HCT116 (cell line): Measurements from ENCODE around the gene CARD9. TPM values are rescaled to one million over a fixed set of nuclear protein-coding genes. Genes with fewer than 3 reads are reported as not detected.

Experiments used
- ATAC-seq: fragments of 200-7000 bp; cut with Tn5 transposase; 2 replicates; pipeline ENCODE4 v1.9.1; 2020; ENCODE audit warnings: mild to moderate bottlenecking, moderate library complexity
- BruUV-seq: library from RNA; stranded (reverse); fragments of 400-500 nt; replicated peaks from 2 replicates; lab custom pipeline; 2021; lab: Mats Ljungman, UMichigan
- CTCF ChIA-PET: fragments of 300-600 bp; sonication (Branson Sonifier 250); formaldehyde crosslinking; loops from one replicate; lab custom pipeline; 2021; ENCODE audit warnings: antibody characterized with exemption; lab: Charles Lee
- POLR2A ChIA-PET: fragments of 300-600, 350-600 bp; sonication (Branson Sonifier 250); formaldehyde crosslinking; loops from one replicate; lab custom pipeline; 2021; ENCODE audit warnings: antibody characterized with exemption; lab: Charles Lee
- RAD21 ChIA-PET, 2 experiments: fragments of 300-600 bp; sonication (Branson Sonifier 250); formaldehyde crosslinking; loops; one replicate each; lab custom pipeline; 2023; ENCODE audit warnings: low total read pairs in 2 of 2; ENCODE audit not compliant: uncharacterized antibody in 2 of 2, unreplicated experiment in 2 of 2, low non-redundant PET in 1 of 2; lab: Charles Lee
- DNase-seq: peaks from one replicate; pipeline ENCODE4 v3.0.0-alpha.2; 2010; ENCODE audit warnings: low read depth, low spot score
- H2AFZ ChIP-seq: fragments of 200-600 bp; shearing (Covaris generic), sonication (generic); 2 replicates; pipeline ENCODE4 v1.6.1; 2017; ENCODE audit warnings: low read depth, mixed run types, mixed read lengths, antibody characterized with exemption, low read length; ENCODE audit not compliant: poor library complexity, severe bottlenecking
- H3K27ac ChIP-seq: 2 replicates; pipeline ENCODE4 v1.5.1; 2012; ENCODE audit warnings: low read depth, low read length
- H3K27me3 ChIP-seq: fragments of 200-600 bp; sonication (generic); 2 replicates; pipeline ENCODE4 v1.6.1; 2016; ENCODE audit warnings: mixed run types, low read length, mixed read lengths; ENCODE audit not compliant: insufficient read depth
- H3K36me3 ChIP-seq, 2 experiments: fragments of 200-500 bp in 1 of 2; fragments of 200-600 bp in 1 of 2; sonication (Bioruptor generic) in 1 of 2; sonication (generic) in 1 of 2; 2 replicates each; pipeline versions ENCODE4 v1.5.1 to v1.6.1; 2014 to 2016; ENCODE audit warnings: low read length in 2 of 2, inconsistent platforms in 1 of 2, mixed read lengths in 1 of 2, mixed run types in 1 of 2; ENCODE audit not compliant: insufficient read depth in 2 of 2, control insufficient read depth in 1 of 2
- H3K4me1 ChIP-seq, 2 experiments: fragments of 200-600 bp in 1 of 2; sonication (generic) in 1 of 2; 2 replicates each; pipeline versions ENCODE4 v1.5.1 to v1.6.1; 2012 to 2017; ENCODE audit warnings: low read length in 2 of 2, inconsistent platforms in 1 of 2, mild to moderate bottlenecking in 1 of 2, mixed read lengths in 1 of 2, mixed run types in 1 of 2, moderate library complexity in 1 of 2; ENCODE audit not compliant: insufficient read depth in 2 of 2, control insufficient read depth in 1 of 2
- H3K4me2 ChIP-seq: fragments of 200-600 bp; sonication (generic); 2 replicates; pipeline ENCODE4 v1.6.1; 2017; ENCODE audit warnings: mixed run types, low read length, mixed read lengths
- H3K4me3 ChIP-seq, 2 experiments: fragments of 200-600 bp in 1 of 2; sonication (generic) in 1 of 2; replicated peaks in 1 of 2; 2 replicates each; pipeline ENCODE4 v1.5.1; 2011 to 2016; ENCODE audit warnings: low read length in 2 of 2, control low read depth in 1 of 2, low read depth in 1 of 2, mild to moderate bottlenecking in 1 of 2, mixed read lengths in 1 of 2, mixed run types in 1 of 2
- H3K79me2 ChIP-seq: fragments of 200-600 bp; sonication (generic); 2 replicates; pipeline ENCODE4 v1.6.1; 2017; ENCODE audit warnings: mild to moderate bottlenecking, mixed run types, low read length, moderate library complexity, mixed read lengths; ENCODE audit not compliant: insufficient read depth
- H3K9ac ChIP-seq: fragments of 200-600 bp; sonication (generic); 2 replicates; pipeline ENCODE4 v1.6.1; 2016; ENCODE audit warnings: low read length, mixed read lengths
- H3K9me2 ChIP-seq: fragments of 200-600 bp; sonication (generic), shearing (Covaris generic); 2 replicates; pipeline ENCODE4 v1.6.1; 2017; ENCODE audit warnings: mixed run types, mild to moderate bottlenecking, moderate library complexity; ENCODE audit not compliant: insufficient read depth
- H3K9me3 ChIP-seq, 2 experiments: fragments of 200-500 bp in 1 of 2; fragments of 200-600 bp in 1 of 2; sonication (Bioruptor generic) in 1 of 2; sonication (generic) in 1 of 2; 2 replicates each; pipeline ENCODE4 v1.6.1; 2014 to 2017; ENCODE audit warnings: low read length in 2 of 2, mixed read lengths in 2 of 2, inconsistent platforms in 1 of 2, low read depth in 1 of 2, mild to moderate bottlenecking in 1 of 2, mixed run types in 1 of 2, moderate library complexity in 1 of 2; ENCODE audit not compliant: control insufficient read depth in 1 of 2, insufficient read depth in 1 of 2
- H4K20me1 ChIP-seq: fragments of 200-600 bp; sonication (generic), shearing (Covaris generic); 2 replicates; pipeline ENCODE4 v1.6.1; 2017; ENCODE audit warnings: mixed run types, mild to moderate bottlenecking, moderate library complexity; ENCODE audit not compliant: insufficient read depth
- CBX3 ChIP-seq: IDR thresholded peaks from 2 replicates; pipeline ENCODE4 v1.6.1; 2012; ENCODE audit warnings: low read depth
- CEBPB ChIP-seq: IDR thresholded peaks from 2 replicates; pipeline ENCODE4 v1.6.1; 2012; ENCODE audit warnings: low read depth
- ELF1 ChIP-seq: IDR thresholded peaks from 2 replicates; pipeline ENCODE4 v1.6.1; 2012; ENCODE audit warnings: low read depth, borderline replicate concordance
- EZH2 ChIP-seq: fragments of 200-600 bp; sonication (generic); IDR thresholded peaks from 2 replicates; pipeline ENCODE4 v1.6.1; 2017; ENCODE audit warnings: antibody characterized with exemption, mixed run types
- EZH2phosphoT487 ChIP-seq: fragments of 200-600 bp; IDR thresholded peaks from 2 replicates; pipeline ENCODE4 v1.6.1; 2018; ENCODE audit warnings: antibody characterized with exemption, borderline replicate concordance
- FOSL1 ChIP-seq: IDR thresholded peaks from 2 replicates; pipeline ENCODE4 v1.6.1; 2012; ENCODE audit warnings: low read depth
- JUND ChIP-seq: IDR thresholded peaks from 2 replicates; pipeline ENCODE4 v1.6.1; 2012
- MAX ChIP-seq: IDR thresholded peaks from 2 replicates; pipeline ENCODE4 v1.6.1; 2012
- POLR2A ChIP-seq: IDR thresholded peaks from 2 replicates; pipeline ENCODE4 v1.7.0; 2011; ENCODE audit warnings: borderline replicate concordance; ENCODE audit not compliant: insufficient read depth, insufficient read length; ENCODE audit errors: extremely low read depth
- POLR2AphosphoS5 ChIP-seq: IDR thresholded peaks from 2 replicates; pipeline ENCODE4 v1.6.1; 2011; ENCODE audit warnings: mild to moderate bottlenecking, low read depth, low read length, moderate library complexity
- RAD21 ChIP-seq: IDR thresholded peaks from 2 replicates; pipeline ENCODE4 v1.6.1; 2012; ENCODE audit warnings: low read depth, mild to moderate bottlenecking
- REST ChIP-seq: IDR thresholded peaks from 2 replicates; pipeline ENCODE4 v1.6.1; 2012; ENCODE audit warnings: low read depth
- SIN3A ChIP-seq: IDR thresholded peaks from 2 replicates; pipeline ENCODE4 v1.6.1; 2012; ENCODE audit warnings: low read depth
- TCF7L2 ChIP-seq: IDR thresholded peaks from 2 replicates; pipeline ENCODE4 v1.7.0; 2011; ENCODE audit warnings: borderline replicate concordance, inconsistent platforms; ENCODE audit not compliant: insufficient read depth, insufficient read length; ENCODE audit errors: extremely low read depth
- YY1 ChIP-seq: IDR thresholded peaks from 2 replicates; pipeline ENCODE4 v1.6.1; 2011; ENCODE audit warnings: low read length, low read depth, moderate library complexity, mild to moderate bottlenecking; ENCODE audit not compliant: insufficient replicate concordance; ENCODE audit errors: extremely low read depth
- ZFX ChIP-seq: fragments of 450-650 bp; IDR thresholded peaks from 2 replicates; pipeline ENCODE4 v1.6.1; 2017
- ZNF274 ChIP-seq: fragments of 200-500 bp; sonication (Bioruptor generic); IDR thresholded peaks from 2 replicates; pipeline ENCODE4 v1.6.1; 2014; ENCODE audit warnings: mild to moderate bottlenecking, low read depth, low read length, inconsistent platforms
- intact Hi-C: fragments of 100-400 bp; cut with micrococcal nuclease; formaldehyde crosslinking; loops from 2 replicates; pipeline ENCODE4 v1.10.0; 2022
- total RNA-seq: library from RNA; stranded (reverse); gene quantifications from one replicate; pipeline ENCODE4 v1.2.1, GENCODE V29; 2021; ENCODE audit not compliant: unreplicated experiment

Gene CARD9
- total RNA-seq, 1 experiment from 2014 or later = 1.2 TPM

- ChIA-PET POLR2A (no interaction called here), RAD21 (no interaction called here), CTCF (no interaction called here)
- H3K9ac ChIP-seq = no peak overlapping the region
- H3K9me2 ChIP-seq = no peaks in the 10 kb centered on the region
- H3K27ac ChIP-seq = no peak overlapping the region
- no peak overlapping the region for H3K4me3 ChIP-seq
- peaks cover 34% of the 10 kb centered on the region for H3K79me2 ChIP-seq
- no TSS peak for BruUV-seq
- no peaks in the 10 kb centered on the region for H4K20me1 ChIP-seq
- H3K36me3 ChIP-seq = peaks cover 32 to 39% of the 10 kb centered on the region in 2 experiments; a peak in 3 of 4 replicates
- H3K4me1 ChIP-seq = peaks cover 4 to 20% of the 10 kb centered on the region in 2 experiments
- TF ChIP-seq EZH2phosphoT487 (no peak), FOSL1 (no peak), YY1 (no peak), POLR2AphosphoS5 (no peak), CEBPB (no peak), MAX (no peak), ELF1 (no peak), REST (no peak), TCF7L2 (no peak), POLR2A (no peak), SIN3A (no peak), ZNF274 (no peak), JUND (no peak), RAD21 (no peak), CBX3 (no peak), EZH2 (no peak), ZFX (no peak)
- H3K9me3 ChIP-seq = no peaks in the 10 kb centered on the region
- H3K27me3 ChIP-seq = no peaks in the 10 kb centered on the region
- intact Hi-C loops = no loop called here
- H3K4me2 ChIP-seq = no peak overlapping the region
- DNase-seq = no peak
- no peak overlapping the region for H2AFZ ChIP-seq
- no peak for ATAC-seq
Measured at GRCh38 chr9:136404801-136405136, 31.3 kb upstream of the CARD9 start.
